OCI-LY1 (cell line): ENCODE measurements around the gene ARHGAP44.

Experiments used
- H2AFZ ChIP-seq: fragments of 200-600 bp; sonication (generic), shearing (Covaris generic); 2 replicates; pipeline ENCODE4 v1.6.0; 2014; ENCODE audit warnings: antibody characterized with exemption, mild to moderate bottlenecking, low read length
- H3F3A ChIP-seq: fragments of 200-600 bp; sonication (generic), shearing (Covaris generic); 2 replicates; pipeline ENCODE4 v1.6.0; 2014; ENCODE audit warnings: mild to moderate bottlenecking, antibody characterized with exemption, low read length, moderate library complexity; ENCODE audit not compliant: insufficient read depth
- H3K27ac ChIP-seq: fragments of 200-600 bp; sonication (generic); 2 replicates; pipeline ENCODE4 v1.5.1; 2014; ENCODE audit warnings: low read length, mixed run types, mild to moderate bottlenecking, low read depth; ENCODE audit not compliant: poor library complexity, severe bottlenecking
- H3K27me3 ChIP-seq: fragments of 200-600 bp; sonication (generic); 2 replicates; pipeline ENCODE4 v1.6.0; 2014; ENCODE audit warnings: antibody characterized with exemption, mild to moderate bottlenecking, low read length, moderate library complexity; ENCODE audit not compliant: insufficient read depth
- H3K36me3 ChIP-seq: fragments of 200-600 bp; sonication (generic); 2 replicates; pipeline ENCODE4 v1.6.1; 2014; ENCODE audit warnings: mild to moderate bottlenecking, antibody characterized with exemption, low read length, moderate library complexity, mixed read lengths; ENCODE audit not compliant: insufficient read depth
- H3K4me1 ChIP-seq: fragments of 200-600 bp; sonication (generic); 2 replicates; pipeline ENCODE4 v1.5.1; 2014; ENCODE audit warnings: mild to moderate bottlenecking, low read length, moderate library complexity; ENCODE audit not compliant: insufficient read depth, severe bottlenecking
- H3K4me2 ChIP-seq: fragments of 200-600 bp; sonication (generic), shearing (Covaris generic); 2 replicates; pipeline ENCODE4 v1.6.1; 2014; ENCODE audit warnings: low read length
- H3K4me3 ChIP-seq: fragments of 200-600 bp; sonication (generic); 2 replicates; pipeline ENCODE4 v1.5.1; 2014; ENCODE audit warnings: low read length, low read depth, mild to moderate bottlenecking, mixed read lengths; ENCODE audit not compliant: poor library complexity, severe bottlenecking
- H3K79me2 ChIP-seq: fragments of 200-600 bp; shearing (Covaris generic); 2 replicates; pipeline ENCODE4 v1.6.1; 2016; ENCODE audit warnings: mixed run types, low read length, mixed read lengths; ENCODE audit not compliant: insufficient read depth
- H3K9ac ChIP-seq: fragments of 200-600 bp; sonication (generic), shearing (Covaris generic); 2 replicates; pipeline ENCODE4 v1.6.1; 2014; ENCODE audit warnings: mild to moderate bottlenecking, low read length, mixed read lengths
- H3K9me2 ChIP-seq: fragments of 200-600 bp; sonication (generic), shearing (Covaris generic); 2 replicates; pipeline ENCODE4 v1.6.1; 2014; ENCODE audit warnings: low read depth, mild to moderate bottlenecking, low read length, mixed read lengths
- H3K9me3 ChIP-seq: fragments of 200-600 bp; shearing (Covaris generic); 2 replicates; pipeline ENCODE4 v1.6.1; 2014; ENCODE audit warnings: low read length, mixed read lengths
- H4K20me1 ChIP-seq: fragments of 200-600 bp; sonication (generic), shearing (Covaris generic); 2 replicates; pipeline ENCODE4 v1.6.0; 2016; ENCODE audit warnings: mild to moderate bottlenecking, low read length; ENCODE audit not compliant: insufficient read depth
- EZH2 ChIP-seq: fragments of 200-600 bp; sonication (generic), shearing (Covaris generic); IDR thresholded peaks from 2 replicates; pipeline ENCODE4 v1.8.0; 2017; ENCODE audit warnings: borderline replicate concordance, mixed run types, mild to moderate bottlenecking, antibody characterized with exemption, low read length, moderate library complexity, mixed read lengths
- TF ChIP-seq, protein P1 (sequence below): fragments of 200-600 bp; sonication (generic), shearing (Covaris generic); IDR thresholded peaks from 2 replicates; pipeline ENCODE4 v1.5.1; 2017; ENCODE audit warnings: mild to moderate bottlenecking, antibody characterized with exemption, low read length, moderate library complexity, mixed read lengths

Gene ARHGAP44

DNA sequence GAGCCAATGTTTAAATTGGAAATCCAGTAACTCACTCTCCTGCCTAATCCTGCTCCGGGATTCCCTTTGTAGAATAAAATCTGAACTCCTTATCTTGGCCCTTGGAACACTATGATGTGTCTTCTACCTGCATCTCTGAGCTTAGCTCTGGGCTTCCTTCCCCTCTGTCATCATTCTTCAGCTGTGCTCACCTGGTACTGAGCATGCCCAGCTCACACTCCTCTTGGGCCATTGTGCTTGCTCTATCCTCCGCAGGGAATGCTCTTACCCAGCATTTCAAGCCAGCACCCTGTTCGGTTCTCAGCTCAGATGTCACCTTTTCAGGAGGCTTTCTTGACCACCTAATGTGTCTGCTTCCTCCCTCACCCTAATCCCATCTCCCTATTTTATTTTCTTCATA, 112.7 kb downstream of the ARHGAP44 start:
- Histone ChIP-seq H2AFZ (no peak overlapping the region), H4K20me1 (no peaks in the 10 kb centered on the region), H3K9ac (no peak overlapping the region), H3K36me3 (no peaks in the 10 kb centered on the region), H3F3A (no peaks in the 10 kb centered on the region), H3K4me2 (no peak overlapping the region), H3K4me3 (no peak overlapping the region), H3K27ac (no peak overlapping the region), H3K9me2 (no peaks in the 10 kb centered on the region), H3K79me2 (no peaks in the 10 kb centered on the region), H3K9me3 (no peaks in the 10 kb centered on the region), H3K4me1 (no peaks in the 10 kb centered on the region), H3K27me3 (no peaks in the 10 kb centered on the region; the same call in 1 of the 2 replicates)
- TF ChIP-seq, protein P1, sequence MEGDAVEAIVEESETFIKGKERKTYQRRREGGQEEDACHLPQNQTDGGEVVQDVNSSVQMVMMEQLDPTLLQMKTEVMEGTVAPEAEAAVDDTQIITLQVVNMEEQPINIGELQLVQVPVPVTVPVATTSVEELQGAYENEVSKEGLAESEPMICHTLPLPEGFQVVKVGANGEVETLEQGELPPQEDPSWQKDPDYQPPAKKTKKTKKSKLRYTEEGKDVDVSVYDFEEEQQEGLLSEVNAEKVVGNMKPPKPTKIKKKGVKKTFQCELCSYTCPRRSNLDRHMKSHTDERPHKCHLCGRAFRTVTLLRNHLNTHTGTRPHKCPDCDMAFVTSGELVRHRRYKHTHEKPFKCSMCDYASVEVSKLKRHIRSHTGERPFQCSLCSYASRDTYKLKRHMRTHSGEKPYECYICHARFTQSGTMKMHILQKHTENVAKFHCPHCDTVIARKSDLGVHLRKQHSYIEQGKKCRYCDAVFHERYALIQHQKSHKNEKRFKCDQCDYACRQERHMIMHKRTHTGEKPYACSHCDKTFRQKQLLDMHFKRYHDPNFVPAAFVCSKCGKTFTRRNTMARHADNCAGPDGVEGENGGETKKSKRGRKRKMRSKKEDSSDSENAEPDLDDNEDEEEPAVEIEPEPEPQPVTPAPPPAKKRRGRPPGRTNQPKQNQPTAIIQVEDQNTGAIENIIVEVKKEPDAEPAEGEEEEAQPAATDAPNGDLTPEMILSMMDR = no peak
- no peak for TF ChIP-seq EZH2

DNA sequence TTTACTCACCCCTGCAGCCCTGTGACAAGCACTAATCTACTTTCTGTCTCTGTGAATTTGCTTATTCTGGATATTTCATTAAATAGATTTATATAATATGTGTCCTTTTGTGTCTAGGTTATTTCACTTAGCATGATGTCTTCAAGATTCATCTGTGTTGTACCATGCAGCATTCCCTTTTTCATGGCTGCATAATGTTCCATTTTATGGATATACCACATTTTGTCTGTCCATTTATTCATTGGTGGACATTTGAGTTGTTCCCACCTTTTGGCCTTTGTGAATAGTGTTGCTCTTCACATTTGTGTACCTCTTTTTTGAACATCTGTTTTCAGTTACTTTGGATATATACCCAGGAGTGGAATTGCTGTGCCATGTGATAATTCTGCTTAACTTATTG, 118.2 kb downstream of the ARHGAP44 start:
- H4K20me1 ChIP-seq = no peaks in the 10 kb centered on the region
- H3K4me2 ChIP-seq = no peak overlapping the region
- H3K27me3 ChIP-seq = peaks cover 5% of the 10 kb centered on the region; the same call in 1 of the 2 replicates
- TF ChIP-seq, protein P1 = no peak
- TF ChIP-seq EZH2 = no peak
- no peaks in the 10 kb centered on the region for H3K79me2 ChIP-seq
- H3K4me3 ChIP-seq = no peak overlapping the region
- H3K4me1 ChIP-seq = no peaks in the 10 kb centered on the region
- no peaks in the 10 kb centered on the region for H3K9me3 ChIP-seq
- no peaks in the 10 kb centered on the region for H3K36me3 ChIP-seq
- H3K9ac ChIP-seq = no peak overlapping the region
- H2AFZ ChIP-seq = no peak overlapping the region
- no peaks in the 10 kb centered on the region for H3F3A ChIP-seq
- no peak overlapping the region for H3K27ac ChIP-seq
- H3K9me2 ChIP-seq = no peaks in the 10 kb centered on the region

DNA sequence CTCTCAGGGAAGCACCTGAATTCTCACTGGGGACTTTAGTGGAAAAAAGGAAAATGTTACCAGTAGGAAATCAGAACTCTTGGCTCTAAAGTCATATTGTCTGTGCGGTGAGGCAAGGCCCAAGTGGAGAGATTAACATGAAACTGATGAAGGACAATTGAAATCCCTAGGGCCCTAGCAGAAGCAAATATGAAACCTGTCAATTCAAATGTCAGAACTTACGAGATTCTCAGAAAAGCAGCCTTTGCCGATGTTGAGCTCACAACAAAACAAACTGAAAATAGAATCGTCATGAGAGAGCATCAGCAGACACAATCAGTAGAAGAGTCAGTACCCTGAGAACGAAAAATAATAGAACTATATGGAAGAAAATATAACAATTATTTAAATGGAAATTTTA, 119.7 kb downstream of the ARHGAP44 start:
- TF ChIP-seq EZH2 = no peak
- TF ChIP-seq, protein P1 = no peak
- H3K4me2 ChIP-seq = no peak overlapping the region

More for the DNA sequence above, 119.7 kb downstream of the ARHGAP44 start:
- no peaks in the 10 kb centered on the region for H3K36me3 ChIP-seq
- H4K20me1 ChIP-seq = no peaks in the 10 kb centered on the region
- no peak overlapping the region for H3K27ac ChIP-seq
- H3K4me1 ChIP-seq = no peaks in the 10 kb centered on the region
- H2AFZ ChIP-seq = no peak overlapping the region
- H3K4me3 ChIP-seq = no peak overlapping the region
- H3K9ac ChIP-seq = no peak overlapping the region
- H3K79me2 ChIP-seq = no peaks in the 10 kb centered on the region
- H3K9me3 ChIP-seq = no peaks in the 10 kb centered on the region
- H3F3A ChIP-seq = no peaks in the 10 kb centered on the region
- H3K27me3 ChIP-seq = peaks cover 5% of the 10 kb centered on the region; the same call in 1 of the 2 replicates
- H3K9me2 ChIP-seq = no peaks in the 10 kb centered on the region
